A673 (cell line): Measurements from ENCODE around the gene STK31.

Source experiments
- EZH2 ChIP-seq: fragments of 200-600 bp; sonication (generic); IDR thresholded peaks from 2 replicates; pipeline ENCODE4 v1.6.1; 2017; ENCODE audit warnings: borderline replicate concordance, low read depth, mild to moderate bottlenecking, mixed read lengths, antibody characterized with exemption, low read length; ENCODE audit not compliant: poor library complexity, severe bottlenecking
- TF ChIP-seq, protein P1 (sequence below): fragments of 300-800, 200-600 bp; sonication (generic); conservative IDR thresholded peaks from 2 replicates; pipeline ENCODE4 v1.5.1; 2017; ENCODE audit warnings: low read depth, mild to moderate bottlenecking, antibody characterized with exemption, low read length, moderate library complexity, mixed read lengths

DNA sequence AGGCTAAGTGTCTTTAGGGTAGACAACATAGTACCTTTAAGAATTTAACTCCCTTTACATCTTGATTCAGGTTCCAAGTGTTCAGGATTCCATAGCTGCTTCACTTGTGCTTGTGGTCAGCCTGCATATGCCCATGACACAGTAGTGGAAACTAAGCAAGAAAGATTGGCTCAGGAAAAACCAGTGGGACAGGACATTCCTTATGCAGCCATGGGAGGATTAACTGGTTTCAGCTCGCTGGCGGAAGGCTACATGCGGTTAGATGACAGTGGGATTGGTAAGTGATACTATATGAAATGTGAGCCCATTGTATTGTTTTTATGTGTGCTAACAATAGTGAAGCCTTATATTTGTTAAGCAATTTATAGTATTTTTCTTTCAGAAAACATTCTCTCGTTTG is 18.7 kb upstream of the STK31 start:
- TF ChIP-seq, protein P1, sequence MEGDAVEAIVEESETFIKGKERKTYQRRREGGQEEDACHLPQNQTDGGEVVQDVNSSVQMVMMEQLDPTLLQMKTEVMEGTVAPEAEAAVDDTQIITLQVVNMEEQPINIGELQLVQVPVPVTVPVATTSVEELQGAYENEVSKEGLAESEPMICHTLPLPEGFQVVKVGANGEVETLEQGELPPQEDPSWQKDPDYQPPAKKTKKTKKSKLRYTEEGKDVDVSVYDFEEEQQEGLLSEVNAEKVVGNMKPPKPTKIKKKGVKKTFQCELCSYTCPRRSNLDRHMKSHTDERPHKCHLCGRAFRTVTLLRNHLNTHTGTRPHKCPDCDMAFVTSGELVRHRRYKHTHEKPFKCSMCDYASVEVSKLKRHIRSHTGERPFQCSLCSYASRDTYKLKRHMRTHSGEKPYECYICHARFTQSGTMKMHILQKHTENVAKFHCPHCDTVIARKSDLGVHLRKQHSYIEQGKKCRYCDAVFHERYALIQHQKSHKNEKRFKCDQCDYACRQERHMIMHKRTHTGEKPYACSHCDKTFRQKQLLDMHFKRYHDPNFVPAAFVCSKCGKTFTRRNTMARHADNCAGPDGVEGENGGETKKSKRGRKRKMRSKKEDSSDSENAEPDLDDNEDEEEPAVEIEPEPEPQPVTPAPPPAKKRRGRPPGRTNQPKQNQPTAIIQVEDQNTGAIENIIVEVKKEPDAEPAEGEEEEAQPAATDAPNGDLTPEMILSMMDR, result no peak
- no peak for TF ChIP-seq EZH2
